GM18520 (cell line): ENCODE results near the gene IQSEC1.

Experiments used
- ATAC-seq: cut with Tn5 transposase; IDR thresholded peaks from one replicate; pipeline ENCODE4 v1.9.1; 2021; ENCODE audit not compliant: unreplicated experiment

Gene IQSEC1

DNA sequence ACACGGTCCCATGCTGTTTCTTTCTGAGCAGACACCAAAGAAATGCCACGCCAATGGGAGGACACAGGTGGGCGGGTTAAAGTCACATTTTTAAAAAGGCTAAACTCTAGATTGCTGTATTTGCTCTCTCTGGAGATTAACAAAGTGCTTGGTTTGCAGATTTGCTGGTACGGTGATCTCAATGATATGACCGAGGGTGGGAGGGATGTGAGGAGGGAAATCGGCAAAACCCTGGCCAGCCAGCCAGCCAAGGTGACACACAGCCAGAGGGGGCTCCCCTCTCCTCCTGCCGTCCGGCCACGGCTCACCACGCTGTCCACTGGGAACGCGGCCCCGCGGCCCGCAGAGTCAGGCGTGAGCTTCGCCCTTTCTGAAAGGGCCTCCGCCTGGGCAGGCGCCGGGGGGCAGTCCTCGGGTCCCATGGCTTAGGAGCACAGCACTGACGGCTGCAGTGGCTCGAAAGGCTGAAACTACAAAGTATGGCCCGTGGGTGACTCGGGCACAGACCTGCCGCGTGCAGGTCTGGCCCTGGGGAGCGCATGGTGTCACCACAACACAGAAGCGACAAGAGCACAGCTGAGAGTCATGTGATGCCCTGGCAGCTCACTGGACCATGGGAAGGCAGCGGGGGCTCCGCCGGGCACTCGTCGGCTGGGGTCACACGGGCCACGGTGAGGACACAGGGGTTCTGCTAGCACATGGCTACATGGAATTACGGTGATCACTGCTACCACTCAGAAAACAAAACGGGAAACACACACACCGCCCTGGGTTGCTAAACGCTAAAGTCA, 174.1 kb downstream of the IQSEC1 start:
- ATAC-seq: no peak

GRCh38 chr3:12898290-12898964, 174.8 kb downstream of the IQSEC1 start:
- no peak for ATAC-seq

GRCh38 chr3:12897381-12898289, 175.6 kb downstream of the IQSEC1 start:
- ATAC-seq: no peak

GRCh38 chr3:12896063-12896985, 176.9 kb downstream of the IQSEC1 start:
- no peak for ATAC-seq

- no peak for ATAC-seq
Measured at GRCh38 chr3:12895391-12896062, 177.7 kb downstream of the IQSEC1 start.

DNA sequence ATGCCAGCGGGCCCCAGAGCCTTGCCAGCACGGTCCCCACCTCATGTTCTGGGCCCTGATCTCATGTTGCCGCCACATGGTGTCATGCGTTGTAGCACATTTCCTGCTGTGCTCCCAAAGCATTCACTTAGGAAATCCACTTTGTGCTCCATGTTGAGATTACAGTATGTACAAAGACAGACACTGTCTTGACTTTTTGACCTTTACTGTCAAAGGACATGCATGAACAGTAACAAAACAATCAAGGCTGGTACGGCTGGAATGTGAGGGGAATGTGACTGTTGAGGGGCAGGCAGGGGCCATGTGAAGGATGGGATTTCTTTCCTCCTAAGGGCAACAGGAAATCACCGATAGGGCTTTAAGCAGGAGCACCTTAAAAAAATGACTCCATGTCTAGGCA, 178.6 kb downstream of the IQSEC1 start:
- ATAC-seq: no peak

DNA sequence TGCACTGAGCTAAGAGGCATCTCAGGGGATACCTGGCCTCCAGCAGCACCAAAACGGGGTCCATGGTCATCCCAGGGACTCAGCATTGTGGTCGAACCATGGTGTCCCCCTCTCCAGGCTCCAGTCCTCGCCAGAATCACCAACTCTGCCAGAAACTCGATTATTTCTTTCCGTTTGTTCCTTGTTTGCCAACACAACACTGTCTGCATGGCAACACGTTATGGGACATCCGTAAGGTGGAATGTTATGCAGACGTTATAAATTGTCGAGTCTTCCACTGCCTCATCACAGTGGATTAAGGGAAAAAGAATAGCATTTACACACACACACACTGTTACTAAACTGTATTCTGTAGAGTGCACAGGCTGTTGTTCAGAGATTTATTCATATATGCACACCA, 179.4 kb downstream of the IQSEC1 start:
- no peak for ATAC-seq

GRCh38 chr3:12893247-12893646, 180.0 kb downstream of the IQSEC1 start:
- no peak for ATAC-seq

DNA sequence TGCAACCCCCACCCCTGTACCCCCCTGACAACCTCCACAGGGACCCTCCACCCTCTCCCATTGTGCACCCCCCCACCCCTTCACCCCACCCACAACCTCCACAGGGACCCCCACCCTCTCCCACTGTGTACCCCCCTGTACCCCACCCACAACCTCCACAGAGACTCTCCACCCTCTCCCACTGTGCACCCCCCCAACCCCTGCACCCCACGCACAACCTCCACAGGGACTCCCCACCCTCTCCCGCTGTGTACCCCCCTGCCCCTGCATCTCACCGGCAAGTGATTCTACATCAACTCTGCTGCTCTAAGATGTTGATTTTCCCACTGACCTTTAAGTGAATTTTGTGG, 180.4 kb downstream of the IQSEC1 start:
- ATAC-seq: no peak

DNA sequence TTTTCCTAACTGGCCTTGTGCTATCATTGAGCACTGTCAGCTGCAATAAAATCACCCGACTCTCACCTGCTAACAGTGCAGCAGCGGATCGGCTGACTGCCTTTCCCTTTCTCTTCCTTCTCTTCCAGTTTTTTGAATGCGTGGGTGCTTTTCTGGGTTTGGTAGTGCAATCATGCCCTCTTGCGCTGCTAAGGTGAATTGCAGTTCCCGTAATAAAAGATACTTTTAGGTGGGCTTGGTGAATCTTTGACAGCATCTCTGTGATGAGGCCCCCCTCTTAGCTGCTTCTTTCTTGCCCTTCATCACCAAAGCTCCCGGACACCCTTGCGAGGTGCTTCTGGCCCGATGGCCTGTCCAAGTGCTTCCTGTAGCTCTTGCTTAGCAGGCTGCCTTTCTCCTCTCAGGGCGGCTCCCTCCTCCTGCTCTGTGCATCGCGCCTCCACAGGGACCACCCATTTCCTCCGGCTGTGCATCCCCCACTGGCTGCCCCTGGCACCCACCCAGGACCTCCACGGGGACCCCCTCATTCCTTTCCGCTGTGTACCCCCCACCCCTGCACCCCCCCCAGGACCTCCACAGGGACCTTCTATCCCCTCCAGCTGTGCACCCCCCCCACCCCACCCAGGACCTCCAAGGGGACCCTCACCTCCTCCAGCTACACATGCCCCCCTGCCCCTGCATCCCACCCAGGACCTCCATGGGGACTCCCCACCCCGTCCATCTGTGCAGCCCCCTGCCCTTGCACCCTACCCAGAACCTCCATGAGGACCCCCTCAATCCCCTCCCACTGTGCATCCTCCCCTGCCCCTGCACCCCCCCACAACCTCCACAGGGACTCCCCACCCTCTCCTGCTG, 181.0 kb downstream of the IQSEC1 start:
- no peak for ATAC-seq

GRCh38 chr3:12891391-12891984, 181.7 kb downstream of the IQSEC1 start:
- no peak for ATAC-seq

- no peak for ATAC-seq
Measured at GRCh38 chr3:12890610-12891390, 182.4 kb downstream of the IQSEC1 start.

GRCh38 chr3:12886736-12887135, 186.5 kb downstream of the IQSEC1 start:
- no peak for ATAC-seq

- ATAC-seq: no peak
Measured at GRCh38 chr3:12886106-12886679, 187.0 kb downstream of the IQSEC1 start.

DNA sequence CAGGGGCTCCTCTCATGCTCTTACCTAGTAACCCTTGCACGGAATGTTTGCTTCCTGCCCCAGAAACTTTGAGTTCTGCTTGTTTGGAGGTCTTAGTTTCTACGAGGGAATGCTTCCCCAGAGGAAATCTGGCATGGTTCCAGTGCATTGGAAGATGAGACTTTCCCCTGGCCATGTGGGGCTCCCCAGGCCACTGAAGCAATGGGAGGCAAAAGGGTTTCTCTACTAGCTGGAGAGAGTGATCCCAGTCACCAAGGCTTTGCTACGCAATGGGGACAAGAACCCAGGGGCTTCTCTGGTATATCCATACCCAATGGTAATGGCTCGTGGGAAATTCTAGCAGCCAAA, 187.7 kb downstream of the IQSEC1 start:
- ATAC-seq: no peak

GRCh38 chr3:12884790-12885582, 188.2 kb downstream of the IQSEC1 start:
- ATAC-seq: no peak

DNA sequence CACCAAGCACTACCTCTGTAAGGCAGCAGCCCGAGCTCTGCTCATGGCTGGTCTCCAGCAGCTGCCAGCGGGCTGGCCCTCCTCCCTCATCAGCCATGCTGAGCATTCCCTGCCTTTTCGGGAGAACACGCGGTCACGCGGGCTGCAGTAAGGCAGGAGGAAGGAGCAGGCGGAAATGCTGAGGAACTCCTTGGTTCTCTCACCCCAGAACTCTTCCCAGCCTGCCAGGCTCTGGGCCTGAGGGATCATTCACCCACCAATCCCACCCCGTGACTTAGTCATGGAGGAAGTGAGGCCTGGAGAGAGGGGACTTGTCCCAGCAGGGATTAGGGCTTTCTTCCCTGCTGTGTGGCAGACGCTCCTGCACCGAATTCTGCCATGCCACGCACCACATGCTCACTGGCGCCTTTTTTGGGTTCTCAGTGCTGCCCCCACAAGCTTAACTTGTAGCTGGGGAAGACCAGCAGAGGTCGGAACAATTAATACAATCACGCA, 189.0 kb downstream of the IQSEC1 start:
- no peak for ATAC-seq
